OCI-LY1 (cell line): Measurements from ENCODE around the gene ADAT1.

Experiments used
- H2AFZ ChIP-seq: fragments of 200-600 bp; sonication (generic), shearing (Covaris generic); 2 replicates; pipeline ENCODE4 v1.6.0; 2014; ENCODE audit warnings: antibody characterized with exemption, mild to moderate bottlenecking, low read length
- H3F3A ChIP-seq: fragments of 200-600 bp; sonication (generic), shearing (Covaris generic); 2 replicates; pipeline ENCODE4 v1.6.0; 2014; ENCODE audit warnings: mild to moderate bottlenecking, antibody characterized with exemption, low read length, moderate library complexity; ENCODE audit not compliant: insufficient read depth
- H3K27ac ChIP-seq: fragments of 200-600 bp; sonication (generic); 2 replicates; pipeline ENCODE4 v1.5.1; 2014; ENCODE audit warnings: low read length, mixed run types, mild to moderate bottlenecking, low read depth; ENCODE audit not compliant: poor library complexity, severe bottlenecking
- H3K27me3 ChIP-seq: fragments of 200-600 bp; sonication (generic); 2 replicates; pipeline ENCODE4 v1.6.0; 2014; ENCODE audit warnings: antibody characterized with exemption, mild to moderate bottlenecking, low read length, moderate library complexity; ENCODE audit not compliant: insufficient read depth
- H3K36me3 ChIP-seq: fragments of 200-600 bp; sonication (generic); 2 replicates; pipeline ENCODE4 v1.6.1; 2014; ENCODE audit warnings: mild to moderate bottlenecking, antibody characterized with exemption, low read length, moderate library complexity, mixed read lengths; ENCODE audit not compliant: insufficient read depth
- H3K4me1 ChIP-seq: fragments of 200-600 bp; sonication (generic); 2 replicates; pipeline ENCODE4 v1.5.1; 2014; ENCODE audit warnings: mild to moderate bottlenecking, low read length, moderate library complexity; ENCODE audit not compliant: insufficient read depth, severe bottlenecking
- H3K4me2 ChIP-seq: fragments of 200-600 bp; sonication (generic), shearing (Covaris generic); 2 replicates; pipeline ENCODE4 v1.6.1; 2014; ENCODE audit warnings: low read length
- H3K4me3 ChIP-seq: fragments of 200-600 bp; sonication (generic); 2 replicates; pipeline ENCODE4 v1.5.1; 2014; ENCODE audit warnings: low read length, low read depth, mild to moderate bottlenecking, mixed read lengths; ENCODE audit not compliant: poor library complexity, severe bottlenecking
- H3K79me2 ChIP-seq: fragments of 200-600 bp; shearing (Covaris generic); 2 replicates; pipeline ENCODE4 v1.6.1; 2016; ENCODE audit warnings: mixed run types, low read length, mixed read lengths; ENCODE audit not compliant: insufficient read depth
- H3K9ac ChIP-seq: fragments of 200-600 bp; sonication (generic), shearing (Covaris generic); 2 replicates; pipeline ENCODE4 v1.6.1; 2014; ENCODE audit warnings: mild to moderate bottlenecking, low read length, mixed read lengths
- H3K9me2 ChIP-seq: fragments of 200-600 bp; sonication (generic), shearing (Covaris generic); 2 replicates; pipeline ENCODE4 v1.6.1; 2014; ENCODE audit warnings: low read depth, mild to moderate bottlenecking, low read length, mixed read lengths
- H3K9me3 ChIP-seq: fragments of 200-600 bp; shearing (Covaris generic); 2 replicates; pipeline ENCODE4 v1.6.1; 2014; ENCODE audit warnings: low read length, mixed read lengths
- H4K20me1 ChIP-seq: fragments of 200-600 bp; sonication (generic), shearing (Covaris generic); 2 replicates; pipeline ENCODE4 v1.6.0; 2016; ENCODE audit warnings: mild to moderate bottlenecking, low read length; ENCODE audit not compliant: insufficient read depth
- EZH2 ChIP-seq: fragments of 200-600 bp; sonication (generic), shearing (Covaris generic); IDR thresholded peaks from 2 replicates; pipeline ENCODE4 v1.8.0; 2017; ENCODE audit warnings: borderline replicate concordance, mixed run types, mild to moderate bottlenecking, antibody characterized with exemption, low read length, moderate library complexity, mixed read lengths
- TF ChIP-seq, protein P1 (sequence below): fragments of 200-600 bp; sonication (generic), shearing (Covaris generic); IDR thresholded peaks from 2 replicates; pipeline ENCODE4 v1.5.1; 2017; ENCODE audit warnings: mild to moderate bottlenecking, antibody characterized with exemption, low read length, moderate library complexity, mixed read lengths

ADAT1 gene

DNA sequence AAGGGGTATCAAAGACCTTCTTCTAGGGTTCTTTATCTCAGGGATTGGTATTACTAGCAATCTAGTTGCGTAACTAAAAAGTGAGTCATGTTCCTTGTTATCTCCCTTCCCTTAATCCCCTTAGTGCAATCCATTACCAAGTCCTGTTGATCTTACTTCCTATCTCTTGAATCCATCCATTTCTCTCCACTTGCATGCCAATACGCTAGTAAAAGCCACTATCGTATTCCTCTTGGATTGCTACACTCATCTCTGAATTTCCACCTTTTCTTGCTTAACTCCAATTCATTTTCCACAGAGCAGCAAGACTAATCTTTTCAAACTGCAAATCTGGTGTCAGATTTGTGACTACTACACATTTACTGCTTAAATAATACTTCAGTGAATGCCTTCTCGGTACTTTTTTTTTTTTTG lies 1.8 kb upstream of the ADAT1 start:
- Histone ChIP-seq H3K27me3 (no peaks in the 10 kb centered on the region), H3K9ac (no peak overlapping the region), H3K79me2 (peaks cover 6% of the 10 kb centered on the region; the same call in 1 of the 2 replicates), H3K36me3 (peaks cover 52% of the 10 kb centered on the region), H2AFZ (no peak overlapping the region), H4K20me1 (no peaks in the 10 kb centered on the region), H3K4me2 (no peak overlapping the region), H3K4me3 (no peak overlapping the region), H3K27ac (no peak overlapping the region), H3K9me3 (no peaks in the 10 kb centered on the region), H3F3A (no peaks in the 10 kb centered on the region; the same call in 1 of the 2 replicates), H3K9me2 (no peaks in the 10 kb centered on the region), H3K4me1 (peaks cover 23% of the 10 kb centered on the region)
- TF ChIP-seq EZH2: no peak
- TF ChIP-seq, protein P1, sequence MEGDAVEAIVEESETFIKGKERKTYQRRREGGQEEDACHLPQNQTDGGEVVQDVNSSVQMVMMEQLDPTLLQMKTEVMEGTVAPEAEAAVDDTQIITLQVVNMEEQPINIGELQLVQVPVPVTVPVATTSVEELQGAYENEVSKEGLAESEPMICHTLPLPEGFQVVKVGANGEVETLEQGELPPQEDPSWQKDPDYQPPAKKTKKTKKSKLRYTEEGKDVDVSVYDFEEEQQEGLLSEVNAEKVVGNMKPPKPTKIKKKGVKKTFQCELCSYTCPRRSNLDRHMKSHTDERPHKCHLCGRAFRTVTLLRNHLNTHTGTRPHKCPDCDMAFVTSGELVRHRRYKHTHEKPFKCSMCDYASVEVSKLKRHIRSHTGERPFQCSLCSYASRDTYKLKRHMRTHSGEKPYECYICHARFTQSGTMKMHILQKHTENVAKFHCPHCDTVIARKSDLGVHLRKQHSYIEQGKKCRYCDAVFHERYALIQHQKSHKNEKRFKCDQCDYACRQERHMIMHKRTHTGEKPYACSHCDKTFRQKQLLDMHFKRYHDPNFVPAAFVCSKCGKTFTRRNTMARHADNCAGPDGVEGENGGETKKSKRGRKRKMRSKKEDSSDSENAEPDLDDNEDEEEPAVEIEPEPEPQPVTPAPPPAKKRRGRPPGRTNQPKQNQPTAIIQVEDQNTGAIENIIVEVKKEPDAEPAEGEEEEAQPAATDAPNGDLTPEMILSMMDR: no peak

DNA sequence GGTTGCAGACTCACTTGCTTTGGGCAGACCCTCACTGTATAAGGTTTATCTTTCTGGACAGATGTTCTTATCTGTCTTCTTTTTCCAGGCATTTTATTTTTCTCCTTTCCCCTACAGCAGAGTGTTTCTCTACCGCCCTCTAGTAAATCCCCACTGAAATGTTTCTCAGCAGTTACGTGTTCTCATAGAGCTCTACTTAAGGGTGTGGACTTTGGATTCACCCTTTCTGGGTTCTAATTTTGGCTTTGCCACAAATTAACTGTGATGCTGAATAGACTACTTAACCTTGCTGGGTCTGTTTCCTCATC lies 2.0 kb downstream of the ADAT1 start:
- H3F3A ChIP-seq: no peaks in the 10 kb centered on the region
- peaks cover 23% of the 10 kb centered on the region for H3K4me1 ChIP-seq
- TF ChIP-seq, protein P1: peak; percentile 71
- TF ChIP-seq EZH2: no peak
- no peak overlapping the region for H2AFZ ChIP-seq
- H3K27me3 ChIP-seq: no peaks in the 10 kb centered on the region
- no peaks in the 10 kb centered on the region for H3K9me3 ChIP-seq
- H3K4me3 ChIP-seq: peak overlapping the region; percentile 92
- H3K9ac ChIP-seq: no peak overlapping the region
- H4K20me1 ChIP-seq: no peaks in the 10 kb centered on the region
- no peak overlapping the region for H3K27ac ChIP-seq
- no peaks in the 10 kb centered on the region for H3K9me2 ChIP-seq
- peaks cover 6% of the 10 kb centered on the region; the same call in 1 of the 2 replicates for H3K79me2 ChIP-seq
- peak overlapping the region; percentile 96 for H3K4me2 ChIP-seq
- H3K36me3 ChIP-seq: peaks cover 51% of the 10 kb centered on the region

DNA sequence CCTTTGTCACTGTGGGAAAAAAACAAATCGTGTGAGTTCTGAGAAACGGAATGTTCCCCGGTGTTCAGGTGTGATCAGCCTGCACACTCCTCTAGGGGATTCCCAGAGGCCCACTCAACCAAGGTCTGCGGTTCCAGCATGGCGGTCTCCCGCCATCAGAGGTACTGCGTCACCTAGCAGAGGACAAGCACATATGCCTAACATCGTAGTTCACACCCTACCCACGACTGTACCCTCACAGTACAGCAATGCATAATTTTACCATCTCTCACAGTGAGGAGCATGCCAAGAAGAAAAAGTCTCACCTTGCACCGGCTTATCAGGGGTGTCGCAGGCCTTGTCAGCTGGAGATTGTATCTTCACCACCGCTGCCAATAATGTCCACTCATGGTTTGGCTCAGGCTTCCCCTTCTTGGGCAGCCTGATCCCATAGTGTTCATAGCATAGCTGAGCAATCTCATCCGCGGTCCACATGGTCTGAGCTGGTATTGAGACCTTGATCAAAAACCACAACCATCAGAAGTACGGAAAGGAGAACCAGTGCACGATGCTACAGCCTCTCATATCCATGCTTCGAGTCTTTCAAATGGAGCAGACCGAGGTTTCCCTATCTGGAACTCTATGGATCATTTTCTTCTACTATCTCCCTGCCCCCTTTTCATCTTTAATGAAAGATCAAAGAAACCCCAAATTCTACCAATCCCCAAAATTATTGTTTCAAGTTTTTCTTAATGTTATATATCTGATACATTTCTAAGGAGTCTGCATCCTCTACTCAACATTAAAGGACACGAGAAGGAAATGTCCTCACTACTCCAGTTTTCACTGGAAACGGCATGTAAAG lies 2.5 kb downstream of the ADAT1 start:
- Histone ChIP-seq H3K36me3 (peaks cover 51% of the 10 kb centered on the region), H3K4me2 (peak overlapping the region; percentile 96; the same call in 1 of the 2 replicates), H3K27me3 (no peaks in the 10 kb centered on the region), H4K20me1 (no peaks in the 10 kb centered on the region), H3K4me3 (no peak overlapping the region), H2AFZ (no peak overlapping the region), H3F3A (no peaks in the 10 kb centered on the region), H3K9ac (no peak overlapping the region), H3K9me3 (no peaks in the 10 kb centered on the region), H3K27ac (no peak overlapping the region), H3K4me1 (peaks cover 23% of the 10 kb centered on the region), H3K9me2 (no peaks in the 10 kb centered on the region), H3K79me2 (peaks cover 6% of the 10 kb centered on the region; the same call in 1 of the 2 replicates)
- no peak for TF ChIP-seq EZH2
- TF ChIP-seq, protein P1: no peak
